Measurements from ENCODE around the gene CCDC180. TPM values are rescaled to one million over a fixed set of nuclear protein-coding genes. Genes with fewer than 3 reads are reported as not detected.

Gene CCDC180
- total and polyA plus RNA-seq, 9 of the 15 experiments (the other 6 are each of a cell fraction or from before 2014, with no cell fraction given) = 0.56 to 4.2 (median 2.5) TPM

DNA sequence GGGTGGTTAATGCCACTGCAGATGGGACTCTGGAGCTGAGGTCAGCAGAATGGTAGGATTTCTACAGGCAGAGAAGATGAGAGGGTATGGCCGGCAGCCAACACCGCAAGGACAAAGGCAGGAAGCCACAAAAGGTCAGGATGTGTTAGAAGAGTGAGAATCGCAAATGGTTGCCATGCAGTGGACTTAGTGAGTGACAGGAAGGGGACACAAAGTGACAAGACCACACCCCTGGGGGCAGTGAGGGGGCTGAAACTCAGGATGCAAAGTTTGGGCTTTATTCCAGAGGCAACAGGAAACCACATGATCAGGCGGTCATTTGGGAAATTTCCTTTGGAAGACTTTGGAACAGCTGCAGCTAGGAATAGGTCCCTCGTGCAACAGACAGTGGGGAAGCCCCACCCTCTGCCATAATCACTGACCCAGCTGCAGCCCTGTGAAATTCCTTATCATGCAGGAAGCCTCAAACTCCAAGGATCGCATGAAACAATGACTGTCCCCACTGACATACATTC is 14.2 kb upstream of the CCDC180 start (continued):
- TF ChIP-seq, protein P1, sequence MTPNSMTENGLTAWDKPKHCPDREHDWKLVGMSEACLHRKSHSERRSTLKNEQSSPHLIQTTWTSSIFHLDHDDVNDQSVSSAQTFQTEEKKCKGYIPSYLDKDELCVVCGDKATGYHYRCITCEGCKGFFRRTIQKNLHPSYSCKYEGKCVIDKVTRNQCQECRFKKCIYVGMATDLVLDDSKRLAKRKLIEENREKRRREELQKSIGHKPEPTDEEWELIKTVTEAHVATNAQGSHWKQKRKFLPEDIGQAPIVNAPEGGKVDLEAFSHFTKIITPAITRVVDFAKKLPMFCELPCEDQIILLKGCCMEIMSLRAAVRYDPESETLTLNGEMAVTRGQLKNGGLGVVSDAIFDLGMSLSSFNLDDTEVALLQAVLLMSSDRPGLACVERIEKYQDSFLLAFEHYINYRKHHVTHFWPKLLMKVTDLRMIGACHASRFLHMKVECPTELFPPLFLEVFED (CRISPR knock-in tag; conservative IDR thresholded peaks at IDR 0.05) = no peak
- TF ChIP-seq FIP1L1 (IDR thresholded peaks at IDR 0.05; ENCODE audit: low read depth, low read length, poor library complexity, severe bottlenecking) = no peak
- TF ChIP-seq SOX6 (IDR thresholded peaks at IDR 0.05) = peak; percentile 55; the same call in 1 of the 2 replicates
- no peak for TF ChIP-seq ADNP (tag; IDR thresholded peaks at IDR 0.05)
- TF ChIP-seq ERF (CRISPR knock-in tag; IDR thresholded peaks at IDR 0.05) = no peak
- TF ChIP-seq, protein P2, sequence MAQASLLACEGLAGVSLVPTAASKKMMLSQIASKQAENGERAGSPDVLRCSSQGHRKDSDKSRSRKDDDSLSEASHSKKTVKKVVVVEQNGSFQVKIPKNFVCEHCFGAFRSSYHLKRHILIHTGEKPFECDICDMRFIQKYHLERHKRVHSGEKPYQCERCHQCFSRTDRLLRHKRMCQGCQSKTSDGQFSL (CRISPR knock-in tag; IDR thresholded peaks at IDR 0.05) = no peak
- TF ChIP-seq, protein P2 (tag; IDR thresholded peaks at IDR 0.05) = no peak
- TF ChIP-seq ZNF407 (IDR thresholded peaks at IDR 0.05; ENCODE audit: low read depth) = no peak
- TF ChIP-seq HDAC1 (IDR thresholded peaks at IDR 0.05) = no peak
- TF ChIP-seq MITF (IDR thresholded peaks at IDR 0.05) = no peak
- TF ChIP-seq SRSF1 (IDR thresholded peaks at IDR 0.05; ENCODE audit: low read depth, low read length) = no peak
- no peak for TF ChIP-seq ZNF212 (CRISPR knock-in tag; IDR thresholded peaks at IDR 0.05)
- TF ChIP-seq ZNF23 (CRISPR knock-in tag; IDR thresholded peaks at IDR 0.05) = no peak
- TF ChIP-seq, protein P3, sequence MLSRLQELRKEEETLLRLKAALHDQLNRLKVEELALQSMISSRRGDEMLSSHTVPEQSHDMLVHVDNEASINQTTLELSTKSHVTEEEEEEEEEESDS (CRISPR knock-in tag; IDR thresholded peaks at IDR 0.05) = no peak
- TF ChIP-seq SMARCA5 (IDR thresholded peaks at IDR 0.05) = no peak
- no peak for TF ChIP-seq NELFE (IDR thresholded peaks at IDR 0.05; ENCODE audit: insufficient read depth, insufficient read length)
- no peak for TF ChIP-seq JUN (IDR thresholded peaks at IDR 0.05; ENCODE audit: borderline replicate concordance, low read depth, low read length)
- no peak for TF ChIP-seq JUN (CRISPR knock-in tag; IDR thresholded peaks at IDR 0.05; ENCODE audit: borderline replicate concordance)

Data from K562 (cell line).